ENCODE measurements around the gene ZNF605.

DNA sequence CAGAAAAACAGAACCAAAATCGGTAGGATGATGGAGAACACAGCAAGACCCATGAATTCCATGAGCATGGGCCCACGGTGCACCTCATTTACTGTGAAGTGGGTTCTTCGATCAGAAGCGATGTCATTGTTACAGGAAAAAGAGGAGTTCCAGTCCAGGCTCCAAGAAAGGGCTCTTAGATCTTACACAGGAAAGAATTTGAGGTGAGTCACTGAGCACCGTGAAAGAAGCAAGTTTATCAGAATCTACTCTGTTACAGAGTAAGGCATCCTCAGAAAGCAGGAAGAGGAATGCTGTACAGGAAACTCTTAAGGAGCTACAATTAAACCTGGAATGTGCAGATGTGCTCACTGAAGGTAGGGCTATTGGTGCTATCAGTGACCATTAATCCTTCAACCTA is 57.1 kb downstream of the ZNF605 start:
- TF ChIP-seq, protein P1, sequence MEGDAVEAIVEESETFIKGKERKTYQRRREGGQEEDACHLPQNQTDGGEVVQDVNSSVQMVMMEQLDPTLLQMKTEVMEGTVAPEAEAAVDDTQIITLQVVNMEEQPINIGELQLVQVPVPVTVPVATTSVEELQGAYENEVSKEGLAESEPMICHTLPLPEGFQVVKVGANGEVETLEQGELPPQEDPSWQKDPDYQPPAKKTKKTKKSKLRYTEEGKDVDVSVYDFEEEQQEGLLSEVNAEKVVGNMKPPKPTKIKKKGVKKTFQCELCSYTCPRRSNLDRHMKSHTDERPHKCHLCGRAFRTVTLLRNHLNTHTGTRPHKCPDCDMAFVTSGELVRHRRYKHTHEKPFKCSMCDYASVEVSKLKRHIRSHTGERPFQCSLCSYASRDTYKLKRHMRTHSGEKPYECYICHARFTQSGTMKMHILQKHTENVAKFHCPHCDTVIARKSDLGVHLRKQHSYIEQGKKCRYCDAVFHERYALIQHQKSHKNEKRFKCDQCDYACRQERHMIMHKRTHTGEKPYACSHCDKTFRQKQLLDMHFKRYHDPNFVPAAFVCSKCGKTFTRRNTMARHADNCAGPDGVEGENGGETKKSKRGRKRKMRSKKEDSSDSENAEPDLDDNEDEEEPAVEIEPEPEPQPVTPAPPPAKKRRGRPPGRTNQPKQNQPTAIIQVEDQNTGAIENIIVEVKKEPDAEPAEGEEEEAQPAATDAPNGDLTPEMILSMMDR (IDR thresholded peaks at IDR 0.05) = no peak
- TF ChIP-seq POLR2A (IDR thresholded peaks at IDR 0.05) = no peak

Measured in esophagus squamous epithelium (tissue), 4 donors.